GM23248 (cell line): ENCODE results near the gene ZNF646.

ENCODE experiments used
- EZH2 ChIP-seq: fragments of 200-600 bp; sonication (generic); IDR thresholded peaks from 2 replicates; pipeline ENCODE4 v1.6.1; 2018; ENCODE audit warnings: antibody characterized with exemption, mild to moderate bottlenecking; ENCODE audit not compliant: insufficient read depth, poor library complexity, severe bottlenecking
- EZH2phosphoT487 ChIP-seq: fragments of 200-600 bp; sonication (generic); IDR thresholded peaks from 2 replicates; pipeline ENCODE4 v1.6.1; 2018; ENCODE audit warnings: antibody characterized with exemption, moderate library complexity, mild to moderate bottlenecking, low read depth; ENCODE audit not compliant: insufficient read depth

GRCh38 chr16:31061813-31062440 is 12.3 kb upstream of the ZNF646 start:
- TF ChIP-seq EZH2phosphoT487 (no peak), EZH2 (no peak)
